WI38 (cell line): ENCODE data around the gene RNF212.

Source experiments
- H3K4me3 ChIP-seq: 2 replicates; pipeline ENCODE4 v1.5.1; 2011; ENCODE audit warnings: low read depth, mild to moderate bottlenecking, control low read depth, low read length
- TF ChIP-seq, protein P1 (sequence below): IDR thresholded peaks from 2 replicates; pipeline ENCODE4 v1.5.1; 2012; ENCODE audit warnings: low read depth, mild to moderate bottlenecking, control low read depth, low read length

Gene RNF212

DNA sequence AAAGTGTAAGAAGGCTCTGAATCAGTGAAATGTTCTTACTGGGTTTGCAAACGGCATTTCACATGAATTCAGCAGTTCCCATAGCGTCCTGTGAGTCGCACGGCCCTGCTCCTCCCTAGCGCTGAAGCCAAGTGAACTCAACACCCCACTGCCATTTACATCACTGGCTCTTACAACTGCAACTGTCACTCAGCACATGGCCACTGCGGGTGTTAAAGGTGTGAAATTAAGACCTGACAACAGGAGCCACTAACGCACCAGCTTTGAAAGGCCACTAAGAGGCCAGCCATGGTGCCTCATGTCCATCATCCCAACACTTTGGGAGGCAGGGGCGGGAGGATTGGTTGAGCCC lies 31.7 kb downstream of the RNF212 start:
- no peak overlapping the region for H3K4me3 ChIP-seq
- TF ChIP-seq, protein P1, sequence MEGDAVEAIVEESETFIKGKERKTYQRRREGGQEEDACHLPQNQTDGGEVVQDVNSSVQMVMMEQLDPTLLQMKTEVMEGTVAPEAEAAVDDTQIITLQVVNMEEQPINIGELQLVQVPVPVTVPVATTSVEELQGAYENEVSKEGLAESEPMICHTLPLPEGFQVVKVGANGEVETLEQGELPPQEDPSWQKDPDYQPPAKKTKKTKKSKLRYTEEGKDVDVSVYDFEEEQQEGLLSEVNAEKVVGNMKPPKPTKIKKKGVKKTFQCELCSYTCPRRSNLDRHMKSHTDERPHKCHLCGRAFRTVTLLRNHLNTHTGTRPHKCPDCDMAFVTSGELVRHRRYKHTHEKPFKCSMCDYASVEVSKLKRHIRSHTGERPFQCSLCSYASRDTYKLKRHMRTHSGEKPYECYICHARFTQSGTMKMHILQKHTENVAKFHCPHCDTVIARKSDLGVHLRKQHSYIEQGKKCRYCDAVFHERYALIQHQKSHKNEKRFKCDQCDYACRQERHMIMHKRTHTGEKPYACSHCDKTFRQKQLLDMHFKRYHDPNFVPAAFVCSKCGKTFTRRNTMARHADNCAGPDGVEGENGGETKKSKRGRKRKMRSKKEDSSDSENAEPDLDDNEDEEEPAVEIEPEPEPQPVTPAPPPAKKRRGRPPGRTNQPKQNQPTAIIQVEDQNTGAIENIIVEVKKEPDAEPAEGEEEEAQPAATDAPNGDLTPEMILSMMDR: no peak

DNA sequence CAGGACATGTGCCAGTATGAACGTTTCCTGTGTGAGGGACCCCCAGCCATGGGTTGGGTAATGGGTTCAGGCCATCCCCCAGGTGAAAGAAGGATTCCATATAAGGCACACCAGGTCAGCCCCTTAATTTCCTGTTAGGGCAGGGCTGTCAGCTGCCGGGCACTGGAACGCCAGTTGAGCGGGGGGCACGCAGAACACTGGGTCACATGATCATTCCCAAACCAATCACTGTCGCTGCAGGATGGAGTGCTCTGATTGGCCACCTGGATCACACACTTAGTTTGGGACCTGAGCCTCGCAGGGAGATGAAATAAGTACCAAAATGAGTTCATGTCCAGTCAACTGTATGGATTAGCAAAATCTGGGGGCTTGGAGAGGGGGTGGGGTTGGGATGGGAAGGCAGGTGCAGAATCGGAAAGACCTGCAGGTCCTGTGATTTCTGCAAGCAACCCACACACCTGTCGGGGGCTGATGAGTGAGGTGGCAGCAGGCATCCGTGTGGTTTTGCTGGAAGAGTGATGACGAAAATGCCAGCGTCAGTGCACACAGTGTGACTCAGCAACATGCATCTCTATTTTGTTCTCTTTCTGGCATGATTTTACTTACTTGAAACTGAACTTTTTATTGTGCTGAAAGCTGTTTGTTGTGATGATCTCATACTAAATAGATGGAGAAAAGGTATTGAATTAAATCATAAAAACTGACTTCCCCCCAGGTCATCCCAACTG lies 32.2 kb downstream of the RNF212 start:
- H3K4me3 ChIP-seq: no peak overlapping the region
- TF ChIP-seq, protein P1: no peak

DNA sequence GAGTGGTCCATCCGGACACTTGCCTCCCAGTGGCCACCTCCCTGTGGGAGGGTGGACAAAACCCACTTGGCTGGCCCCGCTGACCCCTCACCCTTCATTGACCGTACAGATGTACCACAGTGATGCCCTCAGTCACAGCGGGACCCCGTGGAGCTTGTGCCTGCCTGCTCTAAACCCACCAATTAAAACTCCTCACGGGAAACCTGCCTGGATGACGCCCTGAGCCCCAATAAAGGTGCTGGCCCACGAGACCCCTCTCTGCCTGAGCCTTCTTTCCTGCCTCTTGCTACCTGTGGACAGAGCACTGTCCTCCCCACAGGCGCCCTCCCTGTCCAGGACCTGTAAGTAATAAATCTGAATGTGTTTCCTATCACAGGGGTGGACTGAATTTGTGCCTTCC lies 32.9 kb downstream of the RNF212 start:
- no peak overlapping the region for H3K4me3 ChIP-seq
- TF ChIP-seq, protein P1: no peak

DNA sequence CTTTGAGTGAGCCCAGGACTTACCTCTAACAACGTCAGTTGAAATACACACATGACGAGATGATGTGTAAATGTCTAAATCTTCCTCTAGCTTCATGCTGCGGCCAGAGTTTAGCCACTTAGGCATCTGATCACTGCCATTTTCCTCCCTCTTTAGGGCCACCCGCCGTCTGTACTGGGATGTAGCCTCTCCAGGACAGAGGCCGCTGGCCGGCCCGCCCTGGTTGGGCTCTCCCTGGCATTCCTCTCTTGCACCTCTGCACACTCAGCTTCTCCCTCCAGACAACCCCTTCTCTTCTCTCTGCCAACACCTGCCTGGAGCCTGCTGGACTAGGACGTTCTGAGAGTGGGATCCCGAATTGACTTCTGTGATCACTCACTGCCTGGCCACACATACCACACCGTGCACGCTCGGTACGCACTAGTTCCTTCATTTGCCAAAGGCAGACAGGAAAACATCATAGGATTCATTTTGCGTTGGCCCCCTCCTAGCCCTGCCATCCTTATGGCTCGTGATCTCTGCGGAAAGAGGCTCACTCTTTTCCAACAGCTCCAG lies 33.6 kb downstream of the RNF212 start:
- TF ChIP-seq, protein P1: no peak
- H3K4me3 ChIP-seq: no peak overlapping the region

DNA sequence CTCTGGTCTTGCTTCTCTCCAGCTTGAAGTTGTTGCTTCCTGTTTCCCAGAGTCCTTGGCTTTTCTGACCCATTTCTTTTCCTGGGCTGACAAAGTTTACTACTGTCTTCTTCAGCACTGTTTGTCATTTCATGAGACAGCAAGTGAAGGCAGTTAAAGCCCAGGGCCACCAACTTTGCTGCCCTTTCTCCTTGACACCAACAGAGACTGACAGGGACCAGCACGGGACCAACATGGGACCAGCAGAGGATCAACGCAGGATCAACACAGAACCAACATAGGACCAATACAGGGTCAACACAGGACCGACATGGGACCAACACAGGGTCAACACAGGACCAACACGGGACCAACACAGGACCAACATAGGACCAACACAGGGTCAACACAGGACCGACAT lies 34.9 kb downstream of the RNF212 start:
- TF ChIP-seq, protein P1: no peak
- H3K4me3 ChIP-seq: no peak overlapping the region

DNA sequence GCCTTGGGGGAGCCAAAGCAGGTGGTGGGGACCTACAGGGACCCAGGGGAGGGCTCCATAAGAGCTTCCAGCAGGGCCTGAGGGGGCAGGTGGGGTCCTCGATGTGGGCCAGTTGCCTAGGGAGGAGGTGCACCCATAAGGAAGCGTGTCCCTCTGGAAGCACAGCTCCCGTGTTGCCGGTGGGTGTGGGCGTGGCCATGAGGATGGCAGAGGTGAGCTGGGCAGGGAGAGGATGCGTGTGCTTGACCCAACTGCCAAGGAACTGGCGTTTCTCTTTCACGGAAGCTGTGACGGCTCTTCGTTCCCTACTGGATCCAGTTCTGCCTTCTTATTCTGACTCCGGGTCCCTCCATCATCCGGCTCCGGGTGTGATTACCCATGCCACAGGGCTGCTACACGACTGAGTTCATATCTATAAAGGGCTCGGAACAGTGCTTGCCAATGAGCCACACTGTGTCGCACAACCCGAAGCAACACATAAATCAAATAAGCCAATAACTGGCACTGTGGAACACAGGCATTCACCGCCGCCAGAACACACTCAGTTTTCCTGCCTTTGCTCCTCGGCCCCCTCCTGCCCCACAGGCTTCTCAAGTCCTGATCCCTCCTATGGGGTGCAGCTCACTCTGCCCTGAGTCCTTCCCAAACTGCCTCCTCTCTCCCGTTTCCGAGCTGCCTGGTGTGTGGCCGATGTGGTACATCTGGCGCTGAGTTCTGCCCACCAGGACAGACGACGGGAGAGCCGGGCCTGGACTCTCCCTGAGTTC lies 35.5 kb downstream of the RNF212 start:
- TF ChIP-seq, protein P1: no peak
- no peak overlapping the region for H3K4me3 ChIP-seq
